HEK293 (cell line): Measurements from ENCODE around the gene KRTCAP2.

ENCODE experiments used
- CTCF ChIA-PET: fragments of 350-600 bp; formaldehyde crosslinking; extraction: SDS; loops from one replicate; lab custom pipeline; 2021; ENCODE audit warnings: antibody characterized with exemption; lab: Yijun Ruan, JAX
- POLR2A ChIA-PET: fragments of 300-600 bp; formaldehyde crosslinking; extraction: SDS; loops from one replicate; lab custom pipeline; 2020; ENCODE audit warnings: antibody characterized with exemption, inconsistent platforms; lab: Yijun Ruan, JAX
- H3K27ac ChIP-seq: fragments of 200-500 bp; sonication (Bioruptor generic); 2 replicates; pipeline ENCODE4 v1.5.1; 2014; ENCODE audit warnings: low read depth, low read length, control low read depth, inconsistent platforms; ENCODE audit errors: extremely low read depth
- H3K36me3 ChIP-seq, 2 experiments: fragments of 200-500 bp in 1 of 2; sonication (Bioruptor generic) in 1 of 2; 1 replicate in 1 of 2; 2 replicates in 1 of 2; pipeline ENCODE4 v1.5.1; 2014 to 2017; ENCODE audit warnings: inconsistent platforms in 2 of 2, low read length in 2 of 2; ENCODE audit not compliant: control insufficient read depth in 2 of 2, insufficient read depth in 1 of 2
- H3K4me1 ChIP-seq: fragments of 200-500 bp; sonication (Bioruptor generic); 2 replicates; pipeline ENCODE4 v1.5.1; 2014; ENCODE audit warnings: mild to moderate bottlenecking, low read length, inconsistent platforms; ENCODE audit not compliant: control insufficient read depth, insufficient read depth
- H3K4me3 ChIP-seq: 2 replicates; pipeline ENCODE4 v1.5.1; 2011; ENCODE audit warnings: low read depth, mild to moderate bottlenecking, control low read depth, low read length, moderate library complexity
- H3K9me3 ChIP-seq: fragments of 200-500 bp; sonication (Bioruptor generic); 2 replicates; pipeline ENCODE4 v1.5.1; 2014; ENCODE audit warnings: low read depth, low read length, inconsistent platforms; ENCODE audit not compliant: control insufficient read depth, insufficient read depth
- SCRT2 ChIP-seq: fragments of 450-650 bp; formaldehyde crosslinking; IDR thresholded peaks from 2 replicates; pipeline ENCODE4 v1.5.1; 2016; ENCODE audit warnings: missing biosample characterization, missing genetic modification characterization
- ZBTB20 ChIP-seq: fragments of 450-650 bp; formaldehyde crosslinking; IDR thresholded peaks from 2 replicates; pipeline ENCODE4 v1.5.1; 2016; ENCODE audit warnings: missing biosample characterization, missing genetic modification characterization
- ZFP69B ChIP-seq: fragments of 450-650 bp; formaldehyde crosslinking; IDR thresholded peaks from 2 replicates; pipeline ENCODE4 v1.5.1; 2016; ENCODE audit warnings: missing biosample characterization, missing genetic modification characterization
- ZNF10 ChIP-seq: fragments of 450-650 bp; formaldehyde crosslinking; IDR thresholded peaks from 2 replicates; pipeline ENCODE4 v1.5.1; 2017; ENCODE audit warnings: missing biosample characterization, missing genetic modification characterization
- ZNF132 ChIP-seq: fragments of 450-650 bp; formaldehyde crosslinking; IDR thresholded peaks from 2 replicates; pipeline ENCODE4 v1.5.1; 2017; ENCODE audit warnings: missing biosample characterization, missing genetic modification characterization, borderline replicate concordance
- ZNF133 ChIP-seq: fragments of 450-650 bp; formaldehyde crosslinking; IDR thresholded peaks from 2 replicates; pipeline ENCODE4 v1.5.1; 2016; ENCODE audit warnings: missing biosample characterization, missing genetic modification characterization
- ZNF140 ChIP-seq: fragments of 450-650 bp; formaldehyde crosslinking; IDR thresholded peaks from 2 replicates; pipeline ENCODE4 v1.5.1; 2016; ENCODE audit warnings: missing biosample characterization, missing genetic modification characterization
- ZNF19 ChIP-seq: fragments of 450-650 bp; formaldehyde crosslinking; IDR thresholded peaks from 2 replicates; pipeline ENCODE4; 2016; ENCODE audit warnings: missing biosample characterization, missing genetic modification characterization, low read depth
- ZNF214 ChIP-seq: fragments of 450-650 bp; formaldehyde crosslinking; IDR thresholded peaks from 2 replicates; pipeline ENCODE4 v1.5.1; 2017; ENCODE audit warnings: missing biosample characterization, mild to moderate bottlenecking, missing genetic modification characterization, borderline replicate concordance
- ZNF24 ChIP-seq: fragments of 450-650 bp; formaldehyde crosslinking; IDR thresholded peaks from 2 replicates; pipeline ENCODE4 v1.5.1; 2016; ENCODE audit warnings: missing biosample characterization, missing genetic modification characterization
- ZNF335 ChIP-seq: fragments of 450-650 bp; formaldehyde crosslinking; conservative IDR thresholded peaks from 2 replicates; pipeline ENCODE4 v1.5.1; 2016; ENCODE audit warnings: missing biosample characterization, missing genetic modification characterization
- ZNF501 ChIP-seq: fragments of 450-650 bp; formaldehyde crosslinking; IDR thresholded peaks from 2 replicates; pipeline ENCODE4 v1.5.1; 2016; ENCODE audit warnings: missing biosample characterization, missing genetic modification characterization
- ZNF664 ChIP-seq: fragments of 450-650 bp; formaldehyde crosslinking; IDR thresholded peaks from 2 replicates; pipeline ENCODE4 v1.5.1; 2016; ENCODE audit warnings: missing biosample characterization, missing genetic modification characterization
- ZNF76 ChIP-seq: fragments of 450-650 bp; formaldehyde crosslinking; IDR thresholded peaks from 2 replicates; pipeline ENCODE4; 2016; ENCODE audit warnings: low read depth, missing biosample characterization, missing genetic modification characterization, borderline replicate concordance
- ZNF768 ChIP-seq: fragments of 450-650 bp; formaldehyde crosslinking; IDR thresholded peaks from 2 replicates; pipeline ENCODE4 v1.5.1; 2018; ENCODE audit warnings: missing biosample characterization, mild to moderate bottlenecking, missing genetic modification characterization
- ZNF777 ChIP-seq: fragments of 450-650 bp; formaldehyde crosslinking; IDR thresholded peaks from 2 replicates; pipeline ENCODE4 v1.5.1; 2017; ENCODE audit warnings: missing biosample characterization, missing genetic modification characterization, borderline replicate concordance
- ZSCAN16 ChIP-seq: fragments of 450-650 bp; formaldehyde crosslinking; IDR thresholded peaks from 2 replicates; pipeline ENCODE4 v1.5.1; 2016; ENCODE audit warnings: missing biosample characterization, missing genetic modification characterization
- TF ChIP-seq, protein P1 (sequence below): fragments of 450-650 bp; formaldehyde crosslinking; IDR thresholded peaks from 2 replicates; pipeline ENCODE4 v1.5.1; 2016; ENCODE audit warnings: missing biosample characterization, missing genetic modification characterization
- TF ChIP-seq, protein P2 (sequence below): fragments of 450-650 bp; formaldehyde crosslinking; IDR thresholded peaks from 2 replicates; pipeline ENCODE4 v1.5.1; 2016; ENCODE audit warnings: missing biosample characterization, missing genetic modification characterization
- TF ChIP-seq, protein P3 (sequence below): fragments of 450-650 bp; formaldehyde crosslinking; IDR thresholded peaks from 2 replicates; pipeline ENCODE4 v1.5.1; 2016; ENCODE audit warnings: missing biosample characterization, missing genetic modification characterization
- TF ChIP-seq, protein P4 (sequence below): fragments of 450-650 bp; formaldehyde crosslinking; IDR thresholded peaks from 2 replicates; pipeline ENCODE4 v1.5.1; 2017; ENCODE audit warnings: missing biosample characterization, missing genetic modification characterization
- TF ChIP-seq, protein P5 (sequence below): fragments of 450-650 bp; formaldehyde crosslinking; IDR thresholded peaks from 2 replicates; pipeline ENCODE4 v1.5.1; 2016; ENCODE audit warnings: missing biosample characterization, missing genetic modification characterization
- TF ChIP-seq, protein P6 (sequence below): fragments of 450-650 bp; formaldehyde crosslinking; IDR thresholded peaks from 2 replicates; pipeline ENCODE4 v1.5.1; 2016; ENCODE audit warnings: missing biosample characterization, missing genetic modification characterization

The KRTCAP2 gene

DNA sequence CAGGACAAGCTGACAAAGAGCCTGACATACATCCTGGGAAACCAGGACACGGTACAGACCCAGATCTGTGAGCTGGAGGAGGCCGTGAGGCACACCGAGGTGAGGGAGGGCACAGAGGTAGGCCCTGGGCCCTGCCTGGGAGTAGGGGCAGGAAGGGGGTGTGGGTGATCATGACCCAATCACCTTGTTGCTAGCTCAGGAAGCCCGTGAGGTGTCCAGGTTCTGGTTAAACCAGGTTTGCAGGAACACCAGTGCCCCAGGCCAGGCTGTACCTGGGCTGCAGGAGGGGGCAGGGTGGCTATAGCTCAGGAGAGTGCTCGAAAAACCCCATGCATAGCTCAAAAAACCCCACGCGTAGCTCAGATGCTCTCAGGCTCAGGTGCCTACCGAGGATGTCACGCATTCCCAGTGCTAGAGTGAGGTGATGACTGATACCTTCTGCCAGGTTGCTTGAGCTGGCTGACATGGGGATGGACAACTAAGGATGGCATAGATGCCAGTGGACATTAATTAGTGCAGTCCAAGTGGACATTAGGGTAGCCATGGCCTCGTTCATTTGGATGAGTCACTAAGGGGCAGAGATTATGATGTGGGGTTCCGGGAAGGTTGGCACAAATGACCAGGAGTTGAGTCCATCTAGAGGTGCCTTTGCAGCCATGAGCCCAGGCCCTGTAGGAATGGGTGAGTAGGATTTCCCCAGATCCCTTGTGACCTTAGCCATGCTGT lies 4.3 kb upstream of the KRTCAP2 start (continued):
- TF ChIP-seq, protein P1, sequence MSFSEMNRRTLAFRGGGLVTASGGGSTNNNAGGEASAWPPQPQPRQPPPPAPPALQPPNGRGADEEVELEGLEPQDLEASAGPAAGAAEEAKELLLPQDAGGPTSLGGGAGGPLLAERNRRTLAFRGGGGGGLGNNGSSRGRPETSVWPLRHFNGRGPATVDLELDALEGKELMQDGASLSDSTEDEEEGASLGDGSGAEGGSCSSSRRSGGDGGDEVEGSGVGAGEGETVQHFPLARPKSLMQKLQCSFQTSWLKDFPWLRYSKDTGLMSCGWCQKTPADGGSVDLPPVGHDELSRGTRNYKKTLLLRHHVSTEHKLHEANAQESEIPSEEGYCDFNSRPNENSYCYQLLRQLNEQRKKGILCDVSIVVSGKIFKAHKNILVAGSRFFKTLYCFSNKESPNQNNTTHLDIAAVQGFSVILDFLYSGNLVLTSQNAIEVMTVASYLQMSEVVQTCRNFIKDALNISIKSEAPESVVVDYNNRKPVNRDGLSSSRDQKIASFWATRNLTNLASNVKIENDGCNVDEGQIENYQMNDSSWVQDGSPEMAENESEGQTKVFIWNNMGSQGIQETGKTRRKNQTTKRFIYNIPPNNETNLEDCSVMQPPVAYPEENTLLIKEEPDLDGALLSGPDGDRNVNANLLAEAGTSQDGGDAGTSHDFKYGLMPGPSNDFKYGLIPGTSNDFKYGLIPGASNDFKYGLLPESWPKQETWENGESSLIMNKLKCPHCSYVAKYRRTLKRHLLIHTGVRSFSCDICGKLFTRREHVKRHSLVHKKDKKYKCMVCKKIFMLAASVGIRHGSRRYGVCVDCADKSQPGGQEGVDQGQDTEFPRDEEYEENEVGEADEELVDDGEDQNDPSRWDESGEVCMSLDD (tag by site-specific recombination) = no peak
- TF ChIP-seq, protein P2, sequence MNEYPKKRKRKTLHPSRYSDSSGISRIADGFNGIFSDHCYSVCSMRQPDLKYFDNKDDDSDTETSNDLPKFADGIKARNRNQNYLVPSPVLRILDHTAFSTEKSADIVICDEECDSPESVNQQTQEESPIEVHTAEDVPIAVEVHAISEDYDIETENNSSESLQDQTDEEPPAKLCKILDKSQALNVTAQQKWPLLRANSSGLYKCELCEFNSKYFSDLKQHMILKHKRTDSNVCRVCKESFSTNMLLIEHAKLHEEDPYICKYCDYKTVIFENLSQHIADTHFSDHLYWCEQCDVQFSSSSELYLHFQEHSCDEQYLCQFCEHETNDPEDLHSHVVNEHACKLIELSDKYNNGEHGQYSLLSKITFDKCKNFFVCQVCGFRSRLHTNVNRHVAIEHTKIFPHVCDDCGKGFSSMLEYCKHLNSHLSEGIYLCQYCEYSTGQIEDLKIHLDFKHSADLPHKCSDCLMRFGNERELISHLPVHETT = no peak
- no peak for TF ChIP-seq ZNF132 (tag by site-specific recombination)
- TF ChIP-seq ZNF10 (tag by site-specific recombination) = no peak
- no peak for TF ChIP-seq ZSCAN16

DNA sequence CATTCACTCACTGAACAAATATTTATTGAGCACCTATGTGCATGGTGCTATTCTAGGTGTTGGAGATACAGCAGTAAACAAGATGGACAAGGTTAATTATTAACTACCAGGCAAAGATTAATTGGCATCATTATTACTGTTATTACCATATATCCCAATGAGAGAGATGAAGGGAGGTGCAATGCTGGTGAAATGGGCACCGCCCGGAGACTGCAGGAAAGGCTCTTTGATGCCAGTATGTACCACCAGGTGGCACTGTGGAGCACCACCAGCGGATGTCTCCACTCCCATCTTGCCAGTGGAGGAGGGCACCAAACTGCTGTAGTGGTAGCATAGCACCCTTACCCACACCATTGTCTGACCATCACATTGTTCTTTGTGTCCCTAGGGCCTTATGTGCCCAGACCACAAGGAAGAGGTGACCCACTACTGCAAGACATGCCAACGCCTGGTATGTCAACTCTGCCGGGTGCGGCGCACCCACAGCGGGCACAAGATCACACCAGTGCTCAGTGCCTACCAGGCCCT lies 3.5 kb upstream of the KRTCAP2 start:
- no peaks in the 10 kb centered on the region for H3K9me3 ChIP-seq
- POLR2A ChIA-PET = interaction anchor here (1.0 to 1.6 kb wide), 4 partner anchors 17 to 146 kb away, joined by 3 to 11 read pairs (median 4); no protein-coding TSS in a partner anchor
- CTCF ChIA-PET = interaction anchor here (0.7 to 4.3 kb wide), 7 partner anchors 17 to 1827 kb away, joined by 3 to 49 read pairs (median 4); partner anchors contain the start of gene THBS3
- H3K27ac ChIP-seq = no peak overlapping the region
- no peaks in the 10 kb centered on the region for H3K4me1 ChIP-seq
- H3K4me3 ChIP-seq = no peak overlapping the region
- H3K36me3 ChIP-seq = peaks cover 2 to 3% of the 10 kb centered on the region in 2 experiments; a peak in 2 of 3 replicates
- TF ChIP-seq ZNF777 (tag by site-specific recombination) = no peak
- no peak for TF ChIP-seq ZNF24
- TF ChIP-seq, protein P3, sequence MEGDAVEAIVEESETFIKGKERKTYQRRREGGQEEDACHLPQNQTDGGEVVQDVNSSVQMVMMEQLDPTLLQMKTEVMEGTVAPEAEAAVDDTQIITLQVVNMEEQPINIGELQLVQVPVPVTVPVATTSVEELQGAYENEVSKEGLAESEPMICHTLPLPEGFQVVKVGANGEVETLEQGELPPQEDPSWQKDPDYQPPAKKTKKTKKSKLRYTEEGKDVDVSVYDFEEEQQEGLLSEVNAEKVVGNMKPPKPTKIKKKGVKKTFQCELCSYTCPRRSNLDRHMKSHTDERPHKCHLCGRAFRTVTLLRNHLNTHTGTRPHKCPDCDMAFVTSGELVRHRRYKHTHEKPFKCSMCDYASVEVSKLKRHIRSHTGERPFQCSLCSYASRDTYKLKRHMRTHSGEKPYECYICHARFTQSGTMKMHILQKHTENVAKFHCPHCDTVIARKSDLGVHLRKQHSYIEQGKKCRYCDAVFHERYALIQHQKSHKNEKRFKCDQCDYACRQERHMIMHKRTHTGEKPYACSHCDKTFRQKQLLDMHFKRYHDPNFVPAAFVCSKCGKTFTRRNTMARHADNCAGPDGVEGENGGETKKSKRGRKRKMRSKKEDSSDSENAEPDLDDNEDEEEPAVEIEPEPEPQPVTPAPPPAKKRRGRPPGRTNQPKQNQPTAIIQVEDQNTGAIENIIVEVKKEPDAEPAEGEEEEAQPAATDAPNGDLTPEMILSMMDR (tag by site-specific recombination) = peak; percentile 90
- TF ChIP-seq, protein P4, sequence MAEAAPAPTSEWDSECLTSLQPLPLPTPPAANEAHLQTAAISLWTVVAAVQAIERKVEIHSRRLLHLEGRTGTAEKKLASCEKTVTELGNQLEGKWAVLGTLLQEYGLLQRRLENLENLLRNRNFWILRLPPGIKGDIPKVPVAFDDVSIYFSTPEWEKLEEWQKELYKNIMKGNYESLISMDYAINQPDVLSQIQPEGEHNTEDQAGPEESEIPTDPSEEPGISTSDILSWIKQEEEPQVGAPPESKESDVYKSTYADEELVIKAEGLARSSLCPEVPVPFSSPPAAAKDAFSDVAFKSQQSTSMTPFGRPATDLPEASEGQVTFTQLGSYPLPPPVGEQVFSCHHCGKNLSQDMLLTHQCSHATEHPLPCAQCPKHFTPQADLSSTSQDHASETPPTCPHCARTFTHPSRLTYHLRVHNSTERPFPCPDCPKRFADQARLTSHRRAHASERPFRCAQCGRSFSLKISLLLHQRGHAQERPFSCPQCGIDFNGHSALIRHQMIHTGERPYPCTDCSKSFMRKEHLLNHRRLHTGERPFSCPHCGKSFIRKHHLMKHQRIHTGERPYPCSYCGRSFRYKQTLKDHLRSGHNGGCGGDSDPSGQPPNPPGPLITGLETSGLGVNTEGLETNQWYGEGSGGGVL = no peak
- TF ChIP-seq SCRT2 (tag by site-specific recombination) = no peak
- TF ChIP-seq, protein P5, sequence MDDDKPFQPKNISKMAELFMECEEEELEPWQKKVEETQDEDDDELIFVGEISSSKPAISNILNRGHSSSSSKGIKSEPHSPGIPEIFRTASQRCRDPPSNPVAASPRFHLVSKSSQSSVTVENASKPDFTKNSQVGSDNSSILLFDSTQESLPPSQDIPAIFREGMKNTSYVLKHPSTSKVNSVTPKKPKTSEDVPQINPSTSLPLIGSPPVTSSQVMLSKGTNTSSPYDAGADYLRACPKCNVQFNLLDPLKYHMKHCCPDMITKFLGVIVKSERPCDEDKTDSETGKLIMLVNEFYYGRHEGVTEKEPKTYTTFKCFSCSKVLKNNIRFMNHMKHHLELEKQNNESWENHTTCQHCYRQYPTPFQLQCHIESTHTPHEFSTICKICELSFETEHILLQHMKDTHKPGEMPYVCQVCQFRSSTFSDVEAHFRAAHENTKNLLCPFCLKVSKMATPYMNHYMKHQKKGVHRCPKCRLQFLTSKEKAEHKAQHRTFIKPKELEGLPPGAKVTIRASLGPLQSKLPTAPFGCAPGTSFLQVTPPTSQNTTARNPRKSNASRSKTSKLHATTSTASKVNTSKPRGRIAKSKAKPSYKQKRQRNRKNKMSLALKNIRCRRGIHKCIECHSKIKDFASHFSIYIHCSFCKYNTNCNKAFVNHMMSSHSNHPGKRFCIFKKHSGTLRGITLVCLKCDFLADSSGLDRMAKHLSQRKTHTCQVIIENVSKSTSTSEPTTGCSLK (tag by site-specific recombination) = no peak
- TF ChIP-seq ZNF501 (tag by site-specific recombination) = no peak
- TF ChIP-seq ZNF335 (tag by site-specific recombination) = no peak
- no peak for TF ChIP-seq ZBTB20 (tag by site-specific recombination)
- TF ChIP-seq ZNF140 (tag by site-specific recombination) = no peak
- no peak for TF ChIP-seq ZFP69B
- no peak for TF ChIP-seq ZNF214 (tag by site-specific recombination)
- TF ChIP-seq, protein P6, sequence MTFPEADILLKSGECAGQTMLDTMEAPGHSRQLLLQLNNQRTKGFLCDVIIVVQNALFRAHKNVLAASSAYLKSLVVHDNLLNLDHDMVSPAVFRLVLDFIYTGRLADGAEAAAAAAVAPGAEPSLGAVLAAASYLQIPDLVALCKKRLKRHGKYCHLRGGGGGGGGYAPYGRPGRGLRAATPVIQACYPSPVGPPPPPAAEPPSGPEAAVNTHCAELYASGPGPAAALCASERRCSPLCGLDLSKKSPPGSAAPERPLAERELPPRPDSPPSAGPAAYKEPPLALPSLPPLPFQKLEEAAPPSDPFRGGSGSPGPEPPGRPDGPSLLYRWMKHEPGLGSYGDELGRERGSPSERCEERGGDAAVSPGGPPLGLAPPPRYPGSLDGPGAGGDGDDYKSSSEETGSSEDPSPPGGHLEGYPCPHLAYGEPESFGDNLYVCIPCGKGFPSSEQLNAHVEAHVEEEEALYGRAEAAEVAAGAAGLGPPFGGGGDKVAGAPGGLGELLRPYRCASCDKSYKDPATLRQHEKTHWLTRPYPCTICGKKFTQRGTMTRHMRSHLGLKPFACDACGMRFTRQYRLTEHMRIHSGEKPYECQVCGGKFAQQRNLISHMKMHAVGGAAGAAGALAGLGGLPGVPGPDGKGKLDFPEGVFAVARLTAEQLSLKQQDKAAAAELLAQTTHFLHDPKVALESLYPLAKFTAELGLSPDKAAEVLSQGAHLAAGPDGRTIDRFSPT (tag by site-specific recombination) = peak; percentile 92
- TF ChIP-seq ZNF768 (tag by site-specific recombination) = no peak
- TF ChIP-seq ZNF76 (tag by site-specific recombination) = no peak
- no peak for TF ChIP-seq ZNF10 (tag by site-specific recombination)
- peak; percentile 85 for TF ChIP-seq ZNF664
- no peak for TF ChIP-seq ZNF19 (tag by site-specific recombination)
- TF ChIP-seq ZNF133 (tag by site-specific recombination) = 0 out of 2 replicates have a peak, but pooled peaks have one; percentile 19
